GM18909 (cell line): ENCODE results near the gene MAP2K2.

Experiments used
- ATAC-seq: cut with Tn5 transposase; IDR thresholded peaks from one replicate; pipeline ENCODE4 v1.9.1; 2021; ENCODE audit warnings: mild to moderate bottlenecking; ENCODE audit not compliant: unreplicated experiment, poor library complexity

The MAP2K2 gene

GRCh38 chr19:4062419-4063368 lies 61.2 kb downstream of the MAP2K2 start:
- no peak for ATAC-seq

- ATAC-seq, result no peak
Observed at GRCh38 chr19:4061683-4062418, 62.1 kb downstream of the MAP2K2 start.

- ATAC-seq, result no peak
Observed at GRCh38 chr19:4061178-4061682, 62.7 kb downstream of the MAP2K2 start.

- ATAC-seq, result no peak
Observed at GRCh38 chr19:4060621-4061177, 63.2 kb downstream of the MAP2K2 start.

GRCh38 chr19:4059891-4060620 lies 63.9 kb downstream of the MAP2K2 start:
- ATAC-seq, result no peak

- ATAC-seq, result no peak
Observed at GRCh38 chr19:4059453-4059871, 64.5 kb downstream of the MAP2K2 start.

- no peak for ATAC-seq
Observed at GRCh38 chr19:4058693-4059452, 65.0 kb downstream of the MAP2K2 start.

- no peak for ATAC-seq
Observed at GRCh38 chr19:4057931-4058692, 65.8 kb downstream of the MAP2K2 start.

GRCh38 chr19:4055209-4055552 lies 68.7 kb downstream of the MAP2K2 start:
- no peak for ATAC-seq

- no peak for ATAC-seq
Observed at GRCh38 chr19:4054441-4055208, 69.3 kb downstream of the MAP2K2 start.

GRCh38 chr19:4053423-4054324 lies 70.2 kb downstream of the MAP2K2 start:
- no peak for ATAC-seq

GRCh38 chr19:4052993-4053422 lies 70.9 kb downstream of the MAP2K2 start:
- ATAC-seq, result no peak

GRCh38 chr19:4052114-4052992 lies 71.6 kb downstream of the MAP2K2 start:
- ATAC-seq, result no peak

- ATAC-seq, result no peak
Observed at GRCh38 chr19:4051175-4052101, 72.5 kb downstream of the MAP2K2 start.

- ATAC-seq, result no peak
Observed at GRCh38 chr19:4049432-4049831, 74.5 kb downstream of the MAP2K2 start.
